Gastroesophageal sphincter (tissue), 4 donors: ENCODE results near the gene FAAH. TPM values are rescaled to one million over a fixed set of nuclear protein-coding genes. Genes with fewer than 3 reads are reported as not detected.
A peak's percentile ranks its signal among the peaks of the same experiment; 100 is the strongest.

Experiments used
- ATAC-seq: fragments of 150-250 bp; one replicate; pipeline ENCODE4 v1.9.1; 2016; ENCODE audit warnings: mild to moderate bottlenecking, moderate library complexity
- H3K27ac ChIP-seq, 4 donors: fragments of 200-600 bp; sonication (generic) in 3 of 4; 1 replicate in 3 of 4; 2 replicates in 1 of 4; pipeline ENCODE4 v1.5.1; 2016 to 2019
- H3K27me3 ChIP-seq: fragments of 200-600 bp; sonication (generic); one replicate; pipeline ENCODE4 v1.5.1; 2019
- H3K36me3 ChIP-seq, 2 donors: fragments of 200-600 bp; sonication (generic); one replicate each; pipeline ENCODE4 v1.5.1; 2019; ENCODE audit warnings: control low read depth in 1 of 2
- H3K4me1 ChIP-seq, 3 donors: fragments of 200-600 bp; sonication (generic); 1 replicate in 2 of 3; 2 replicates in 1 of 3; pipeline ENCODE4 v1.5.1; 2016 to 2019; ENCODE audit warnings: control low read depth in 2 of 3
- H3K4me3 ChIP-seq, 2 donors: fragments of 200-600 bp; sonication (generic); one replicate each; pipeline ENCODE4 v1.5.1; 2019; ENCODE audit warnings: mild to moderate bottlenecking in 1 of 2, moderate library complexity in 1 of 2
- H3K9me3 ChIP-seq, 3 donors: fragments of 200-600 bp; sonication (generic); one replicate each; pipeline ENCODE4 v1.5.1; 2017 to 2019; ENCODE audit warnings: control low read depth in 2 of 3
- EP300 ChIP-seq: sonication (generic); formaldehyde crosslinking; IDR thresholded peaks from one replicate; pipeline ENCODE4 v1.6.1; 2017; ENCODE audit warnings: antibody characterized with exemption, mild to moderate bottlenecking
- POLR2A ChIP-seq, 2 donors: fragments of 450-650 bp; IDR thresholded peaks; one replicate each; pipeline ENCODE4 v1.6.1; 2017; ENCODE audit warnings: antibody characterized with exemption in 2 of 2, mild to moderate bottlenecking in 2 of 2, moderate library complexity in 1 of 2
- POLR2AphosphoS5 ChIP-seq: sonication (generic); formaldehyde crosslinking; IDR thresholded peaks from one replicate; pipeline ENCODE4 v1.6.1; 2017; ENCODE audit warnings: antibody characterized with exemption
- WGBS, 2 donors: methylation state at CpG; one replicate each; pipeline ENCODE4 v1.1.5; 2018; ENCODE audit warnings: low coverage in 1 of 2; 5-methylcytosine and 5-hydroxymethylcytosine counted together
- total RNA-seq, 4 donors: library from RNA; depleted of rRNA; stranded (reverse); fragments of >200 nt; gene quantifications; one replicate each; pipeline ENCODE4 v1.1.0, GENCODE V29; 2016
- TF ChIP-seq, protein P1 (sequence below), 4 experiments: fragments of 200-600 bp in 2 of 4; fragments of 450-650 bp in 2 of 4; sonication (generic) in 1 of 4; IDR thresholded peaks; one replicate each; pipeline ENCODE4 v1.5.1; 2017 to 2019; ENCODE audit warnings: antibody characterized with exemption in 4 of 4, mild to moderate bottlenecking in 2 of 4, moderate library complexity in 2 of 4

FAAH gene
- total RNA-seq, 4 donors from 2014 or later, result 6.8 to 8.1 (median 7.4) TPM

DNA sequence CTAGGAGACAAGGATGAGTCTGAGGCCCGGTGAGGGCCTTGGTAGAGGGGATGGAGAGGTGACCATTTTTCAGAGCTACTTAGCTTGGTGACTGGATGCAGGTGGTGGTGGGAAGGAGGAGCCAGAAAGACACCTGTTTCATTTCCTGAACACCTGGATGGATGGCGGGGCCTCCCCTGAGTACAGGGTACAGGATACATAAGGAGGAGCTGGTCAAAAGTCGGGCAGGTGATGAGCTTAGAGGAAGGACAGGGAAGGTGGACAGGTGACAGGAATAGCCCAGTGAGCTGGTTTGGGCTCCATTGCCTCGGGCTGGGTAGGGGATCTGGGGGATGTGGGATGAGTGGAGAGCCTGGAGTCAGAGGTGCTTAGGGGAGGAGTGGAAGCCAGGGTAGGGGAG lies 6.3 kb downstream of the FAAH start:
- WGBS, 2 donors, result 50 to 81% methylated on average over 1 to 3 of the region's 4 CpGs
- no peak for ATAC-seq

DNA sequence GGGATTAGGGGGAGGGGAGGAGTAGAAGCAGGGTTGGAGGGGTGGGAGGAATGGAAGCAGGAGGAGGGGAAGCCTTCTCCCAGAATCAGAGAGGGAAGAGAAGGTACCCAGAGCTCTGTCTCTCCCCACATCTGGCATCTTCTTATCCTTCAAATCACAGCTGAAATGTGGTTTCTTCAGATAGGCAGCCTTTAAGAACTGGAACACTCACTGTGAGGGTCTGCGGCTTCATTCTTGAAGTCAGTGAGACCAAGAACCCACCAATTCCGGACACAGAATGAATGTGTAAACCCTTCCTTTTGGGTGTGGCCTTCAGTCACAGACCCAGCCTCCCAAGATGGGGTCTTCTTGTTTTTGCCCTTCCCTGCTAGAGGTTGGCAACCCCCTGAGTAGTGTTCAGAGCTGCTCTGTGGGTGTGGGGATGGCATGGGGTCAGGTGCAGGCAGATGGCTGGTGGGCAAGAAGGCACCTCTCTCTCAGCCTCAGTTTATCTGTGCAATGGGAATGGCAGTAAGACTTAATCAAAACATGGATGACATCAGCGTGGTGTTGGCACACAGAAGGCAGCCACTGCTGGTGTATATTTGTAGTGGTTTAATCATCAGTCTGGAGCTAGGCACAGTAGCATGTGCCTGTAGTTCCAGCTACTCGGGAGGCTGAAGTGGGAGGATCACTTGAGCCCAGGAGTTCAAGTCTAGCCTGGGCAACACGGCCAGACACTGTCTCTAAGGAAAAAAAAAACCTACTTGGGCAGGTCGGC lies 7.2 kb downstream of the FAAH start:
- H3K36me3 ChIP-seq, result no peaks in the 10 kb centered on the region
- H3K4me1 ChIP-seq, result peaks cover 0 to 25% (median 15%) of the 10 kb centered on the region in 3 donors
- WGBS, 2 donors, result 88% methylated on average over 2 of the region's 6 CpGs; no CpG with 5 or more reads in 1 of the 2 donors
- H3K27me3 ChIP-seq, result no peaks in the 10 kb centered on the region
- TF ChIP-seq POLR2A (IDR thresholded peaks at IDR 0.05) (no peak), POLR2AphosphoS5 (no peak), EP300 (no peak)
- TF ChIP-seq, protein P1, sequence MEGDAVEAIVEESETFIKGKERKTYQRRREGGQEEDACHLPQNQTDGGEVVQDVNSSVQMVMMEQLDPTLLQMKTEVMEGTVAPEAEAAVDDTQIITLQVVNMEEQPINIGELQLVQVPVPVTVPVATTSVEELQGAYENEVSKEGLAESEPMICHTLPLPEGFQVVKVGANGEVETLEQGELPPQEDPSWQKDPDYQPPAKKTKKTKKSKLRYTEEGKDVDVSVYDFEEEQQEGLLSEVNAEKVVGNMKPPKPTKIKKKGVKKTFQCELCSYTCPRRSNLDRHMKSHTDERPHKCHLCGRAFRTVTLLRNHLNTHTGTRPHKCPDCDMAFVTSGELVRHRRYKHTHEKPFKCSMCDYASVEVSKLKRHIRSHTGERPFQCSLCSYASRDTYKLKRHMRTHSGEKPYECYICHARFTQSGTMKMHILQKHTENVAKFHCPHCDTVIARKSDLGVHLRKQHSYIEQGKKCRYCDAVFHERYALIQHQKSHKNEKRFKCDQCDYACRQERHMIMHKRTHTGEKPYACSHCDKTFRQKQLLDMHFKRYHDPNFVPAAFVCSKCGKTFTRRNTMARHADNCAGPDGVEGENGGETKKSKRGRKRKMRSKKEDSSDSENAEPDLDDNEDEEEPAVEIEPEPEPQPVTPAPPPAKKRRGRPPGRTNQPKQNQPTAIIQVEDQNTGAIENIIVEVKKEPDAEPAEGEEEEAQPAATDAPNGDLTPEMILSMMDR (IDR thresholded peaks at IDR 0.05), result no peak
- H3K4me3 ChIP-seq, result no peak overlapping the region
- H3K27ac ChIP-seq, result peak overlapping the region in 3 of 4 donors; percentile 54 to 62 (median 60)
- no peaks in the 10 kb centered on the region for H3K9me3 ChIP-seq
- ATAC-seq, result no peak

More for the DNA sequence above, 6.3 kb downstream of the FAAH start:
- Histone ChIP-seq H3K4me1 (peaks cover 0 to 25% (median 12%) of the 10 kb centered on the region in 3 donors), H3K9me3 (no peaks in the 10 kb centered on the region), H3K27ac (no peak overlapping the region), H3K27me3 (no peaks in the 10 kb centered on the region), H3K4me3 (no peak overlapping the region), H3K36me3 (no peaks in the 10 kb centered on the region)
- no peak for TF ChIP-seq POLR2AphosphoS5
- TF ChIP-seq POLR2A (IDR thresholded peaks at IDR 0.05), result no peak
- TF ChIP-seq, protein P1 (IDR thresholded peaks at IDR 0.05), result no peak
- TF ChIP-seq EP300, result no peak

DNA sequence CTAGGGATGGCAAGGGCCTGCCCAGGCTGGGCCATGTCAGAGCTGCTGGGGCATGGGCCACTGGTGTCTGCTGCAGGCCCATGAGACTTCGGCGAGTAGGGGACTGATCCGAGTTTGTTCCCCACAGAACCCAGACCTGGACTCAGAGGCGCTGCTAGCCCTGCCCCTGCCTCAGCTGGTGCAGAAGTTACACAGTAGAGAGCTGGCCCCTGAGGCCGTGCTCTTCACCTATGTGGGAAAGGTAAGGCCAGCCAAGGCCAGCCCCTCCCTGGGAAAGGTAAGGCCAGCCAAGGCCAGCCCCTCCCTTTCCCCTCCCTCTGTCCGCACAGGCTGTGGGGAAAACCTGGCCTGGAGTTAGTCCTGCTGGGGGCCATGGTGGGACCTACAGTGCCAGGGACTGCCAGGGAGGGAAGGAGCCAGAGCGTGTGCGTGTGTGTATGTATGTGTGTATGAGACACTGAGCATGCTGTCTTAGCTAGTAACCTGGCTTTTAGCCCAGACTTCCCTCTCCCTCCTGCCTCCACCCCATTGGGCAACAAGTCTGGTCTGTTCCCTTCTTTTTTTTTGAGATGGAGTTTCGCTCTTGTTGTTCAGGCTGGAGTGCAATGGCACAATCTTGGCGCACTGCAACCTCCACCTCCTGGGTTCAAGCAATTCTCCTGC lies 8.0 kb downstream of the FAAH start:
- H3K27me3 ChIP-seq, result no peaks in the 10 kb centered on the region
- H3K9me3 ChIP-seq, result no peaks in the 10 kb centered on the region
- peak overlapping the region in 1 of 2 donors; percentile 1 for H3K4me3 ChIP-seq
- H3K36me3 ChIP-seq, result no peaks in the 10 kb centered on the region
- H3K27ac ChIP-seq, result peak overlapping the region in 3 of 4 donors; percentile 54 to 62 (median 60)
- 29% methylated on average over 3 of the region's 10 CpGs; no CpG with 5 or more reads in 1 of the 2 donors for WGBS, 2 donors
- peaks cover 0 to 31% (median 17%) of the 10 kb centered on the region in 3 donors for H3K4me1 ChIP-seq
- ATAC-seq, result peak; percentile 93
- TF ChIP-seq POLR2AphosphoS5, result peak; percentile 55
- no peak for TF ChIP-seq POLR2A (IDR thresholded peaks at IDR 0.05)

DNA sequence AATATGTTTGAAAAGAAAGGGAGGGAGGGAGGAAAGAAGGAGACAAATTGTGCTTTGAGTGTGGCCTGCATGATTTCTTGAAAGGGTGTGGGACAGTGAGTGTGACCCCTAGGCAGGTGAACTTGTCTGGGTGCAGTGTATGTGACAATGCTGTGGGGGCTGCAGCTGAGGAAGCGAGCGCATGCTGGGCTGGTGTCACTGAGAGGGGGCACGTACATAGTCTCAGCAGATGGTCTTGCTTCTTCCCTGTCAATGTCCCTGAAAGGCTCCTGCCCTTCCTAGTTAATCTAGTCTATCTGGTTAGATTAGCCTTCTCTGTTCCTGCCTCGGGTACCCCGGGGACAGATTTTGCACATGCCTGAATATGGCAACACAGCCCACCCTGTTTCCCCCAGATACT lies 9.8 kb downstream of the FAAH start:
- TF ChIP-seq POLR2AphosphoS5 (no peak), EP300 (no peak), POLR2A (IDR thresholded peaks at IDR 0.05) (no peak)
- TF ChIP-seq, protein P1 (IDR thresholded peaks at IDR 0.05), result no peak
- peaks cover 0 to 31% (median 17%) of the 10 kb centered on the region in 3 donors for H3K4me1 ChIP-seq
- peaks cover 0 to 9% of the 10 kb centered on the region in 2 donors for H3K36me3 ChIP-seq
- H3K27ac ChIP-seq, result no peak overlapping the region
- H3K4me3 ChIP-seq, result no peak overlapping the region
- 88 to 100% methylated on average over 1 to 2 of the region's 5 CpGs for WGBS, 2 donors
- H3K9me3 ChIP-seq, result no peaks in the 10 kb centered on the region
- ATAC-seq, result no peak
- no peaks in the 10 kb centered on the region for H3K27me3 ChIP-seq

DNA sequence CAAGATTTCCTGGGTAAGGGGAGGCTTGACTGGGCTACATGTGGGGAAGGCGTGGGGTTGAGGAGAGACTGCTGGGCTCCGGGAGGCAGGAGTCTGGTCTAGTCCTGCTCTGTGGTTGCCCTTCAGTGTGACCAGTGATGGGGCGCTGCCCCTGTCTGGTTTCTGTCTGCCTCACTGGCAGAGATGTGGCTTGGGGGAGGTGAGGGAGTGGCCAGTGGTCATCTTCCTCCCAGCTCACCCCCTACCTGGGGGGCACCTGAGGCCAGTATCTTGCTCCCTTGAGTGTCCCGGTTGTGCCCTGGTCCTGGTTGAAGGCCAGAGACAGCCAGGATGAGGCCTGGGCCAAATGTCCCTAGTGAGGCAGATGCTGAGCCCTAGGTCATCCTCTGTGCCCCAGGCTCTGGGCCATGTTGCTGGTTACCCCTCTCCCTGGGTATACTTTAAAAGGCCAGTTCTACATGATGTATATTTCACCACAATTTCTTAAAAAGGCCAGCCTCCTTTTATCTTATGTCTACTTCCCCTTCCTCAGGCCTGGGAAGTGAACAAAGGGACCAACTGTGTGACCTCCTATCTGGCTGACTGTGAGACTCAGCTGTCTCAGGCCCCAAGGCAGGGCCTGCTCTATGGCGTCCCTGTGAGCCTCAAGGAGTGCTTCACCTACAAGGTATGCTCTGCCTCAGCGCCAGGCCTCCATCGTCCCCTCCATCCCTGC lies 10.5 kb downstream of the FAAH start:
- H3K4me1 ChIP-seq, result peaks cover 0 to 31% (median 17%) of the 10 kb centered on the region in 3 donors
- H3K27me3 ChIP-seq, result no peaks in the 10 kb centered on the region
- H3K36me3 ChIP-seq, result peaks cover 0 to 15% of the 10 kb centered on the region in 2 donors
- no peak overlapping the region for H3K4me3 ChIP-seq
- WGBS, 2 donors, result 69 to 90% methylated on average over 2 of the region's 7 CpGs
- H3K27ac ChIP-seq, result no peak overlapping the region
- TF ChIP-seq EP300, result no peak
- no peak for TF ChIP-seq POLR2AphosphoS5
- no peak for TF ChIP-seq POLR2A (IDR thresholded peaks at IDR 0.05)
- TF ChIP-seq, protein P1 (IDR thresholded peaks at IDR 0.05), result no peak
- H3K9me3 ChIP-seq, result no peaks in the 10 kb centered on the region
- ATAC-seq, result no peak
